GM18499 (cell line): ENCODE measurements around the gene MMEL1.

Experiments used
- ATAC-seq: cut with Tn5 transposase; IDR thresholded peaks from one replicate; pipeline ENCODE4 v1.9.1; 2021; ENCODE audit warnings: moderate number of reproducible peaks; ENCODE audit not compliant: insufficient read depth, unreplicated experiment

MMEL1 gene

GRCh38 chr1:2605509-2606395 lies 27.1 kb downstream of the MMEL1 start:
- ATAC-seq: no peak

GRCh38 chr1:2604844-2605508 lies 27.8 kb downstream of the MMEL1 start:
- no peak for ATAC-seq

GRCh38 chr1:2604156-2604843 lies 28.5 kb downstream of the MMEL1 start:
- no peak for ATAC-seq

- ATAC-seq: no peak
Observed at GRCh38 chr1:2603521-2604155, 29.2 kb downstream of the MMEL1 start.

- no peak for ATAC-seq
Observed at GRCh38 chr1:2602866-2603520, 29.8 kb downstream of the MMEL1 start.

- no peak for ATAC-seq
Observed at GRCh38 chr1:2602311-2602835, 30.4 kb downstream of the MMEL1 start.

- no peak for ATAC-seq
Observed at GRCh38 chr1:2601721-2602303, 31.0 kb downstream of the MMEL1 start.

GRCh38 chr1:2598329-2598931 lies 34.4 kb downstream of the MMEL1 start:
- ATAC-seq: no peak

- no peak for ATAC-seq
Observed at GRCh38 chr1:2597441-2598328, 35.1 kb downstream of the MMEL1 start.

GRCh38 chr1:2596530-2597333 lies 36.1 kb downstream of the MMEL1 start:
- ATAC-seq: no peak

GRCh38 chr1:2595812-2596529 lies 36.8 kb downstream of the MMEL1 start:
- ATAC-seq: no peak

- ATAC-seq: no peak
Observed at GRCh38 chr1:2595261-2595811, 37.5 kb downstream of the MMEL1 start.

GRCh38 chr1:2594641-2595131 lies 38.1 kb downstream of the MMEL1 start:
- no peak for ATAC-seq

- no peak for ATAC-seq
Observed at GRCh38 chr1:2594001-2594640, 38.7 kb downstream of the MMEL1 start.

- ATAC-seq: no peak
Observed at GRCh38 chr1:2593251-2593878, 39.5 kb downstream of the MMEL1 start.
